RWPE2 (cell line): ENCODE data around the gene COX6B2.

Experiments used
- ATAC-seq: fragments of 200-7000 bp; cut with Tn5 transposase; 3 replicates; pipeline ENCODE4 v1.9.1; 2021; ENCODE audit warnings: low read depth
- DNase-seq: peaks from one replicate; pipeline ENCODE4 v3.0.0-alpha.2; 2020; ENCODE audit warnings: low spot score
- H3K27ac ChIP-seq: fragments of 450-650 bp; 2 replicates; pipeline ENCODE4 v1.5.1; 2017; ENCODE audit warnings: mild to moderate bottlenecking; ENCODE audit not compliant: poor library complexity, severe bottlenecking
- H3K27me3 ChIP-seq: fragments of 250-450 bp; sonication (Bioruptor Pico); 2 replicates; pipeline ENCODE4 v1.5.1; 2021; ENCODE audit warnings: mild to moderate bottlenecking, moderate library complexity; ENCODE audit not compliant: insufficient read depth, poor library complexity, severe bottlenecking
- H3K36me3 ChIP-seq: fragments of 250-450 bp; sonication (Bioruptor Pico); 2 replicates; pipeline ENCODE4 v1.5.1; 2020; ENCODE audit warnings: low read depth, mild to moderate bottlenecking, moderate library complexity
- H3K4me1 ChIP-seq: fragments of 250-450 bp; sonication (Bioruptor Pico); 2 replicates; pipeline ENCODE4 v1.5.1; 2021; ENCODE audit warnings: mild to moderate bottlenecking, moderate library complexity; ENCODE audit not compliant: insufficient read depth, poor library complexity, severe bottlenecking
- H3K4me3 ChIP-seq: fragments of 250-450 bp; sonication (Bioruptor Pico); 2 replicates; pipeline ENCODE4 v1.5.1; 2021; ENCODE audit warnings: mild to moderate bottlenecking, moderate library complexity; ENCODE audit not compliant: severe bottlenecking
- H3K9me3 ChIP-seq: fragments of 250-450 bp; sonication (Bioruptor Pico); 2 replicates; pipeline ENCODE4 v1.5.1; 2021; ENCODE audit warnings: mild to moderate bottlenecking, moderate library complexity; ENCODE audit not compliant: severe bottlenecking
- TF ChIP-seq, protein P1 (sequence below): fragments of 450-650 bp; IDR thresholded peaks from one replicate; pipeline ENCODE4 v1.5.1; 2017; ENCODE audit warnings: mild to moderate bottlenecking, moderate library complexity; ENCODE audit not compliant: poor library complexity, severe bottlenecking

COX6B2 gene

DNA sequence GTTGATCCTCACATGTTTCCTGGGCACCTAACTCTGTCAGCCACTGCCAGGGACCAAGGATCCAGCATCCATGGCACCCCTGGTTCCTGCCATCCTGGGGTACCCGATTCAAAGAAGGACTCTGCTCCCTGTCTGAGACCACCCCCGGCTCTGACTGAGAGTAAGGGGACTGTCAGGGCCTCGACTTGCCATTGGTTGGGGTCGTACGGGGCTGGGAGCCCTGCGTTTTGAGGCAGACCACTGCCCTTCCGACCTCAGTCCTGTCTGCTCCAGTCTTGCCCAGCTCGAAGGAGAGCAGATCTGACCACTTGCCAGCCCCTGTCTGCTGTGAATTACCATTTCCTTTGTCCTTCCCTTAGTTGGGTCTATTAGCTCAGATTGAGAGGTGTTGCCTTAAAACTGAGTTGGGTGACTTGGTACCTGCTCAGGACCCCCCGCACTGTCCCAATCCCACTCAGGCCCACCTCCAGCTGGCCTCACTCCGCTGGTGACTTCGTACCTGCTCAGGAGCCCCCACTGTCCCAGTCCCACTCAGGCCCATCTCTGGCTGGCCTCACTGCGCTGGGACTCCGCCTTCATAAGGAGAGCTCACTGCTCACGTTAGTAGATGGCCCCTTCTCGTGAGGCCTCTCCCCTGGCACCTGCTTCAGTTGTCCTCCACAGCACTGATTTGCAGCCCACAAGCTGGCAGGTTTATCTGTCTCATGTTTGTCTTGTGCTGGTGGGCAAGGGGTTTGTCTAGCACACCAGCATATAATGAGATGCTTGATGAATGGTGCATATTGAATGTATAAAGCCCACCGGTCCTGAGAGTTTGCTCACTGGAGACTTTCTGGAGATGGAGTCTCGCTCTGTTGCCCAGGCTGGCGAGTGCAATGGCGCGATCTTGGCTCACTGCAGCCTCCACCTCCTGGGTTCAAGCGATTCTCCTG, 35.1 kb upstream of the COX6B2 start:
- DNase-seq (no peak), ATAC-seq (no peak)
- Histone ChIP-seq H3K36me3 (peaks cover 60% of the 10 kb centered on the region), H3K27ac (peak overlapping the region; percentile 2), H3K4me3 (no peak overlapping the region), H3K9me3 (no peaks in the 10 kb centered on the region), H3K27me3 (no peaks in the 10 kb centered on the region), H3K4me1 (peaks cover 4% of the 10 kb centered on the region)
- TF ChIP-seq, protein P1, sequence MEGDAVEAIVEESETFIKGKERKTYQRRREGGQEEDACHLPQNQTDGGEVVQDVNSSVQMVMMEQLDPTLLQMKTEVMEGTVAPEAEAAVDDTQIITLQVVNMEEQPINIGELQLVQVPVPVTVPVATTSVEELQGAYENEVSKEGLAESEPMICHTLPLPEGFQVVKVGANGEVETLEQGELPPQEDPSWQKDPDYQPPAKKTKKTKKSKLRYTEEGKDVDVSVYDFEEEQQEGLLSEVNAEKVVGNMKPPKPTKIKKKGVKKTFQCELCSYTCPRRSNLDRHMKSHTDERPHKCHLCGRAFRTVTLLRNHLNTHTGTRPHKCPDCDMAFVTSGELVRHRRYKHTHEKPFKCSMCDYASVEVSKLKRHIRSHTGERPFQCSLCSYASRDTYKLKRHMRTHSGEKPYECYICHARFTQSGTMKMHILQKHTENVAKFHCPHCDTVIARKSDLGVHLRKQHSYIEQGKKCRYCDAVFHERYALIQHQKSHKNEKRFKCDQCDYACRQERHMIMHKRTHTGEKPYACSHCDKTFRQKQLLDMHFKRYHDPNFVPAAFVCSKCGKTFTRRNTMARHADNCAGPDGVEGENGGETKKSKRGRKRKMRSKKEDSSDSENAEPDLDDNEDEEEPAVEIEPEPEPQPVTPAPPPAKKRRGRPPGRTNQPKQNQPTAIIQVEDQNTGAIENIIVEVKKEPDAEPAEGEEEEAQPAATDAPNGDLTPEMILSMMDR, result no peak

DNA sequence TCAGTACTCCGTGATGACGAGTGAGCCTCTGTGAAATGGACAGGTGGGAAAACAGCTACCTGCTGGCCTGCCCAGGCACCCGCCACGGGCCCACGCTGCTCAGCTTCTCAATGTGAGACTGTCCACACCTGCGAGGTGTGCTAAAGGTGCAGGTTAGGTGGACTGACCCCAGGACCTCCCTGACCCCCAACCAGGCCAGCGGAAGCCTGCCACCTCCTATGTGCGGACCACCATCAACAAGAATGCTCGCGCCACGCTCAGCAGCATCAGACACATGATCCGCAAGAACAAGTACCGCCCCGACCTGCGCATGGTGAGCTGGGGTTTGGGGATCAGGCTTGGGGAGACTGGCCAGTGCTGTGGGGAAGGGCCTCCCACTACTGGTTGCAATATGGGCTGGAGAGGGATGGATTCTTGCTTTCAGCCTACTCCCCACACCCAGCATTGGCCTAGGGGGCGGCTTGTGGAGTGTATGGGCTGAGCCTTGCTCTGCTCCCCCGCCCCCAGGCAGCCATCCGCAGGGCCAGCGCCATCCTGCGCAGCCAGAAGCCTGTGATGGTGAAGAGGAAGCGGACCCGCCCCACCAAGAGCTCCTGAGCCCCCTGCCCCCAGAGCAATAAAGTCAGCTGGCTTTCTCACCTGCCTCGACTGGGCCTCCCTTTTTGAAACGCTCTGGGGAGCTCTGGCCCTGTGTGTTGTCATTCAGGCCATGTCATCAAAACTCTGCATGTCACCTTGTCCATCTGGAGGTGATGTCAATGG, 33.4 kb upstream of the COX6B2 start:
- TF ChIP-seq, protein P1, result no peak
- Histone ChIP-seq H3K36me3 (peaks cover 60% of the 10 kb centered on the region), H3K4me3 (peak overlapping the region; percentile 73), H3K9me3 (no peaks in the 10 kb centered on the region), H3K27ac (peak overlapping the region; percentile 93), H3K27me3 (no peaks in the 10 kb centered on the region), H3K4me1 (peaks cover 7% of the 10 kb centered on the region)
- DNase-seq (no peak), ATAC-seq (no peak)

DNA sequence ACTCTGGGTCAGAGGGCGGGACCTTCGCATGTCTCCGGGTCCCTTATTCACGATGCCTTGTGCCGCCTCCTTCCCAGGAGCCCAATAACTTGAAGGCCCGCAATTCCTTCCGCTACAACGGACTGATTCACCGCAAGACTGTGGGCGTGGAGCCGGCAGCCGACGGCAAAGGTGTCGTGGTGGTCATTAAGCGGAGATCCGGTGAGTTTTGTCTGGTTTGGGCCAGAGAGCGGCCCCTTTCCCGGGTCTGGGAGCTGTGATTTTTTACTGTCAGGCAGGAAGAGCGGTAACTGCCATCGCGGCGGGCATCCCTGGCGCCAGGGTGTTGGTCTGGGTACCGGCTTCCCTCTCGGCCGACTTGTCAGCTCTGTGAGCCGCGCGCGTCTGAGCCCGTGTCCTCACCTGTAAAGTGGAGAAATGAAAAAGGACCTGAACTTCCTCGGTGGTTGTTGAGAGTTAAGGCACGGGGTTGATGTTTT, 32.0 kb upstream of the COX6B2 start:
- peaks cover 59% of the 10 kb centered on the region for H3K36me3 ChIP-seq
- H3K9me3 ChIP-seq, result no peaks in the 10 kb centered on the region
- TF ChIP-seq, protein P1, result no peak
- peaks cover 9% of the 10 kb centered on the region for H3K4me1 ChIP-seq
- ATAC-seq, result no peak
- H3K27ac ChIP-seq, result peak overlapping the region; percentile 93
- no peak for DNase-seq
- peak overlapping the region; percentile 73 for H3K4me3 ChIP-seq
- no peaks in the 10 kb centered on the region for H3K27me3 ChIP-seq

DNA sequence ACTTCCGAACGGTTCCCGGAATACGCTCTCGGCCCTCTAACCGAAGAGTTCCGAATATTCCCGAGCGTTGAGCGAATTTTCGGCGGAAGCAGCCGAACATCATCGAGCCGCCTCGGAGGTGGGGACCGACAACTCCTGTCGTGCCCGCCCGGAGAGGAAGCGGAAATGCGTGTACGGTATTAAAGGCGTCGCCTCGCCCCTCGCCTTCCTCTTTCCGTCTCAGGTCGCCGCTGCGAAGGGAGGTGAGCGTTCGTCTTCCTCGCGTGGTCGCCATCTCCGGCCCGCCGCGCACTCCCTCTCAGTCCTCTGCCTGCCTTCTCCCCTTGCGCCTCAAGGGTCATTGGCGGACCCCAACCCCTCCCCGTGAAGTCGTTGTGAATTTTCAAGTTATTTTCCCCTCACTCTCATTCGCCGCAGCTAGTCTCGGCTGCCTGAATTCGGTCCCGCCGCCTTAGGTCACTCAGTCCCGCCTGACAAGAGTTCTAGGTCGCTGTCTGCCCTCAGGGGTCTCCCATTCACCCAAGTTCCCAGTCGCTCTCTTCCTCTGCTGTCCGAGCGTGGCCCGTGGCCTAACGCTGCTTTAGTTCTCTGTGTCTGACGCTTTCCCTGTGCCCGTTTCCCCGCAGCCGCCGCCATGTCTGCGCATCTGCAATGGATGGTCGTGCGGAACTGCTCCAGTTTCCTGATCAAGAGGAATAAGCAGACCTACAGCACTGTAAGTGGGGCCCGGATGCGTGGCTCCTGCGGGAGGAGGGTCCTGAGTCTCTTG, 31.4 kb upstream of the COX6B2 start, which contains the start of gene RPL28:
RPL28 (plus strand) TSS at position 209 of the 769 bp plus-strand sequence; CDS start at position 635, 426 bp downstream.
- TF ChIP-seq, protein P1, result no peak
- peak within 1 kb of the TSS; percentile 93 for H3K27ac ChIP-seq
- ATAC-seq (peak; percentile 53), DNase-seq (peak; percentile 97)
- no peaks in the 10 kb centered on the region for H3K27me3 ChIP-seq
- H3K36me3 ChIP-seq, result peaks cover 53% of the 10 kb centered on the region
- H3K4me1 ChIP-seq, result peaks cover 9% of the 10 kb centered on the region
- no peaks in the 10 kb centered on the region for H3K9me3 ChIP-seq
- peak within 1 kb of the TSS; percentile 73 for H3K4me3 ChIP-seq
